Neutrophil (primary cell): Measurements from ENCODE around the gene CD79A.

Experiments used
- H3K27ac ChIP-seq: fragments of 200-600 bp; sonication (generic); 2 replicates; pipeline ENCODE4 v1.5.1; 2016; ENCODE audit warnings: mild to moderate bottlenecking, moderate library complexity
- H3K27me3 ChIP-seq: fragments of 200-600 bp; sonication (generic); 2 replicates; pipeline ENCODE4 v1.6.0; 2016; ENCODE audit warnings: mild to moderate bottlenecking
- H3K36me3 ChIP-seq: fragments of 200-600 bp; sonication (generic); 2 replicates; pipeline ENCODE4 v1.5.1; 2017
- H3K4me1 ChIP-seq, 2 experiments: fragments of 200-600 bp in 1 of 2; sonication (generic) in 1 of 2; 1 replicate in 1 of 2; 2 replicates in 1 of 2; pipeline versions ENCODE4 v1.5.1 to v1.6.1; 2013 to 2016; ENCODE audit warnings: low read depth in 1 of 2, low read length in 1 of 2, mild to moderate bottlenecking in 1 of 2, moderate library complexity in 1 of 2; ENCODE audit not compliant: control insufficient read depth in 1 of 2, insufficient read depth in 1 of 2
- H3K4me3 ChIP-seq, 2 experiments: fragments of 200-600 bp in 1 of 2; sonication (generic) in 1 of 2; 1 replicate in 1 of 2; 2 replicates in 1 of 2; pipeline ENCODE4 v1.5.1; 2013 to 2016; ENCODE audit warnings: low read depth in 1 of 2, low read length in 1 of 2, mild to moderate bottlenecking in 1 of 2, moderate library complexity in 1 of 2
- H3K9me3 ChIP-seq: fragments of 200-600 bp; sonication (generic); 2 replicates; pipeline ENCODE4 v1.5.1; 2016
- CTCF ChIP-seq: fragments of 200-600 bp; sonication (generic); IDR thresholded peaks from 2 replicates; pipeline ENCODE4 v1.5.1; 2016; ENCODE audit warnings: antibody characterized with exemption

Gene CD79A

DNA sequence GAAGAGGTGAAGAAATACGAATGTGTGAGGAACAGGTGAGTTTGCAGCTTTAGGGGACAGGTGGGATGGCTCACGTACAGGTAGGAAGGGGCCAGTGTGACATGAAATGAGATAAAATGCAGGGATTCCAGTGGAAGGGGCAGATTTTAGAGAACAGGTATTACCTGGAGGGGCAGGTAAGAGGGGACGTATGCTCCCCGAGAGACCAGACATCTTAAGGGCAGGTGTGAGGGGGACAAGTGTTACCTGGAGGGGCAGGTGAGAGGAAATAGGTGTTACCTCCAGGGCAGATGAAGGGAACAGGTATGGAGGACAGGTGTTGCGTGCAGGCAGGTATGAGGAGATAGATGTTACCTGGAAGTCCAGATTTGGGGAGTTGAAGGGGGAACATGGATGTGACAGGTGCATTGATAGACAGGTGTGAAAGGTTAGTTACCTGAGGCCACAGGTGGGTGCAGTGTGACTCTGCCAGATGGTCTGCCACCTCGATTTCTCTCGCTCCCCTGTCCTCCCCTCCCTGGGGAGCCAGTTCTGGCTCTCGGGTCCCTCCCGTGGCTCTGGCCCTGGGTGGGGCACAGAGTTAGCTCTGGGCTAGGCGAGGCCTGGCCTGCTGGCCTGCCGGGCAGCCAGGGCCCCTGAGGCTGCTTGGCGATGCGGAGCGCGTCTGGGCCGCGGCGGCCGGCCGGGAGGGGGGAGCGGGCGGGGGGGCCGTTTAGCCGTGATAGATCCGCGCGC is 49.1 kb downstream of the CD79A start:
- Histone ChIP-seq H3K27me3 (peaks cover 100% of the 10 kb centered on the region), H3K4me3 (no peak overlapping the region), H3K9me3 (no peaks in the 10 kb centered on the region), H3K4me1 (peaks cover 7 to 17% of the 10 kb centered on the region in 2 experiments), H3K36me3 (no peaks in the 10 kb centered on the region), H3K27ac (no peak overlapping the region)
- no peak for TF ChIP-seq CTCF

DNA sequence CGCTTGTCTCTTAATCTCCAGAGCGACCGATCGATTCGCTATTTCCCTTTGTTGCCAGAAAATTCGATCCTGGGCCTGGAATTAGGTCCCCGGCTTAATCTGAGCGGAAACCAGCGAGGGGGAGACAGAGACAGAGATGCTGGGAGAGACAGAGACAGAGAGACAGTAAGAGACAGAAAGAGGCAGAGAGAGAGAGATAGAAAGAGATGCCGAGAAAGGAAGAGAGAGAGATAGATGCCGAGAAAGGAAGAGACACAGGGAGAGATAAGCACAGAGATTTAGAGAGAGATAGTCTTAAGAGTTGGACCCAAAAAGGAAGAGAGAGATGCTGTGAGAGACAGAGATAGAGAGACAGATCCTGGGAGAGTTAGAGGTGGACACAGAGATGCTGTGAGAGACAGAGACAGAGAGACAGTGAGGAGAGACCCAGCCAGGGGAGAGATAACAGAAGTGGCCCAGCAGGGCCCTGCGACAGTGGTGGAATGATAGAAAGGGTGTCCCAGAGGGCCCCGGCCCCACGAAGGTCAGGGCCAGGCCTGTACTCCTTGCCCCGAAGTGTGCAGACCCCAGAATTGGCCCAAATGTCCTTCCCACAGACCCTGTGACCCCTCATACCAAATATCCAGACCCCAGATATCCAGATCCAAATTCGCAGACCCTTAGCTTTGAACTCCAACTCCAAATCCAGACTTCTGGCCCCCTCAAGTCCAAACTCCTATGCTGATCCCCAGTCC is 49.9 kb downstream of the CD79A start:
- no peak overlapping the region for H3K4me3 ChIP-seq
- H3K9me3 ChIP-seq = no peaks in the 10 kb centered on the region
- peaks cover 100% of the 10 kb centered on the region for H3K27me3 ChIP-seq
- H3K27ac ChIP-seq = no peak overlapping the region
- TF ChIP-seq CTCF = no peak
- H3K4me1 ChIP-seq = peaks cover 7 to 17% of the 10 kb centered on the region in 2 experiments
- H3K36me3 ChIP-seq = no peaks in the 10 kb centered on the region

GRCh38 chr19:41927497-41928192 is 50.6 kb downstream of the CD79A start:
- H3K27ac ChIP-seq = no peak overlapping the region
- peaks cover 100% of the 10 kb centered on the region for H3K27me3 ChIP-seq
- no peak for TF ChIP-seq CTCF
- no peaks in the 10 kb centered on the region for H3K36me3 ChIP-seq
- H3K4me3 ChIP-seq = peak overlapping the region in 1 of 2 experiments; percentile 21
- peaks cover 7 to 17% of the 10 kb centered on the region in 2 experiments for H3K4me1 ChIP-seq
- H3K9me3 ChIP-seq = no peaks in the 10 kb centered on the region

DNA sequence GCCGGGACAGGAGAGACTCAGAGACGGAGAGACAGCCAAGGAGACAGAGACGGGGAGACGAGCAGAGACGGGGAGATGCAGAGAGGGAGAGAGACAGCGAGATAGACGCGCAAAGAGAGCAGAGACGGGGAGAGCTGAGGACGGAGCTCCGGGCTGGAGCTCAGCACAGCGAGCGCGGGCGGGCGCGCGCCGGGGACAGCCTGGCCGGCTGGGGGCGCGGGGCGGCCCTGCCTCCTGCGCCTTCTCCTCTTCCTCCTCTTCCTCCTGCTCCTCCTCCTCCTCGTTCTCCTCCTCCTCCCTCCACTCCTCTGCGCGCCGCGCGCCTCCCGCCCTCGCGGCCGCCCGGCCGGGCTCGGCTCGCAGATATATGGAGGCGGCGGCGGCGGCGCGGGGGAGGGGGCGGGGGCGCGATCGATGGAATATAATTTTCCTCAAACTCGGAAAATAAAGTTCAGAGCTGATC is 51.2 kb downstream of the CD79A start, which contains the start of gene ERFL:
TSS of gene ERFL (minus strand) at position 229 of the 463 bp plus-strand sequence. CDS start 15,530 bp downstream, outside the sequence.
- Histone ChIP-seq H3K27ac (no peak within 1 kb of the TSS), H3K27me3 (peaks cover 100% of the 10 kb centered on the region)

More for the DNA sequence above, 51.2 kb downstream of the CD79A start, which contains the start of gene ERFL:
- Histone ChIP-seq H3K36me3 (no peaks in the 10 kb centered on the region), H3K4me1 (peaks cover 7 to 17% of the 10 kb centered on the region in 2 experiments), H3K4me3 (peak within 1 kb of the TSS; percentile 12 to 21), H3K9me3 (no peaks in the 10 kb centered on the region)
- no peak for TF ChIP-seq CTCF
